Putamen (tissue), 1 donor: Measurements from ENCODE around the gene ZBTB2.
A peak's percentile ranks its signal among the peaks of the same experiment; 100 is the strongest.
"Not testable (repeated sequence)": the region's sequence is repeated elsewhere in the genome, so short reads cannot be mapped to it uniquely, and the experiment has no call there.

ENCODE experiments used
- DNase-seq: peaks from one replicate; pipeline ENCODE4 v3.0.0-alpha.2; 2016; ENCODE audit warnings: low spot score

The ZBTB2 gene

DNA sequence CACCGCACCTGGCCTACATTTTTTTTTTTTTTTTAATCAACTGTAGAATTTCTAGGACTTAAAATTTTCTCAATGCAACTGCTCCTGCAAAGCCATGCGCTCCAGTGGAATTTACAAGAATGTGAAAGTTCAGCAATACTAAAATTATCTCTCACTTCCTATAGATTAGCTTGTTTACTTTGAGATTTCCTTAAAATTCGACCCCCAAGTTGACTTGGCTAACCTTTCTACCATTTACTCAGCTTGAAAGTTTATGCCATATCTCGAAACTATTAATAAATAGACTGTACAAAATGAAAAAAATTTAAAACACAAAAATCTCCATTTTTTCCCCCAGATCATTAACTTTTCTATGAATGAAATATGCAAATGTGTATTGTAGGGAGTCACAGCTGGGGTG, 64.3 kb downstream of the ZBTB2 start:
- DNase-seq = no peak

DNA sequence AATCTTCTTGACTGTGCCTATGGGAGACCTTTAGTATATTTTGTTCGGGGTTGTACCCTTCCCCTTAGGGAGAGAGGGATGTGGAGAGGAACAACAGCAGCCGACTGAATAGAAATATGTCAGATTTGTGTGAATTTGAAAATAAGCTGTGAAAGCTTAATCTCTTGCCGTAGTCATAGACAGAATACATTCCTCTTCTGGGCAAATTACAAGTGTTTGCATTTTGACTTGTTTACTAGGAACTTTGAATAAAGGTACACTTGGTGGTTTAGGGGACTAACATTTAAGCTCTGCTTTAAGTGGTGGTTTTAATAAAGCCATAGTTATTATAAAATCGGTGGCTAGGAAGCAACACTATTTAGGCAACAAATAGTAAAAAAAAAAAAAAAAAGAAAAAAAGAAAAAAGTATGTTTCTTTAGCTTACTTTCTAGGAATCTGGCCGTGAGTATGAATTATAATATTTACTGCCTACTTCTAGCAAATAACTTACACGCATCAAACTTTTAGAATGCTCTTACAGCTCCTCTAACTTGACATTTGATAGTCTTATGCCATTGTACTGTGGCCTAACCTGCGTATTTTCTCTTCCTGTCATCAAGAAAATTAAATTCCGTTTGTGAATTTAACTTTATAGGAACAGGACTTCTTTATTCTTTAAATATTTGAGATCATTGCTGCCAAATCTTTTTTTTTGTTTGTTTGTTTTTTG, 65.1 kb downstream of the ZBTB2 start:
- no peak for DNase-seq

DNA sequence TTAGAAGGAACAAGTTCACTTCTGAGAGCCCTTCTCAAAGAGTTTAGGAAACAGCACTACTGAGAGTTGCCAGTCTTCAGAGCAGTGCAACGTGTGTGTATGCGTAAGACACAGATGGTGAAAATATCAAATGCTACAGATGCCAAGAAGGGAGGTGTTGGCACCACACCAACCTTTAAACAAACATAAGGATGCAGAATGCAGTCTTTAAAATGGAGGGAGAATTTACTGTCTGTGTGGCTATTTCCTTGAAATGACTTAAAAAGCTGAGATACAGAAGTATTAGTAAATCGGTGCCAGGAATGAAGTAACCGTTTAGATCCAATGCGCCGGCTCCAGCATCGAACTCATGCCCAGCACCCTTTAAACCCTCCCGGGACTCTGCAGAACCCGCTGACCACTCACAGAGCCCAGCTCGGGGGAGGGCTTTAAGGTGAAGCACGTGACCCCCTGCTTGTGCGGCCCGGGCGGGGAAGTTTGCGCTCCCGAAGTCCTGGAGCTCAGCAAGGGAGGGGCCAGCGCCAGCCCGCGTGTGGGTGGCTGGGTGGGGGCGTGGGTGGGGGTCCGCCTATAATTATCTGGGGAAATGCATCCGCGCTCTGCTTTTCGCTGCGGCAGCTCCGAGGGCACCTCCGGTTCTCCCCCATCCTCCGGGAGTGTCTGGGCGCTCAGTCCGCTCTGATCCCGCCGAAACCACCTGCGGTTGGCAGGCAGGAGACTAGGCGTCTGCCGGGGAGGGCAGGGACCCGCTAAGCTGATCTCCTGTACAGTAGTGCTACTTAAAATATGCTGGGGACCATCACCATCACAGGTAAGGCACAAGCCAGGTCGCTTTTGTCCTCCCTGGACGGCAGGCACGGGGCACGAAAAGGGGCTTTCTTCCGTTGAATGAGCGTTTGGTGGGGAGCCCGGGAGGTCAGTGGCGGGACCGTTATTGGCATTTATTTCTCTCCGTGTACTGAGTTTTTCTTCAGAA, 66.0 kb downstream of the ZBTB2 start:
- no peak for DNase-seq

DNA sequence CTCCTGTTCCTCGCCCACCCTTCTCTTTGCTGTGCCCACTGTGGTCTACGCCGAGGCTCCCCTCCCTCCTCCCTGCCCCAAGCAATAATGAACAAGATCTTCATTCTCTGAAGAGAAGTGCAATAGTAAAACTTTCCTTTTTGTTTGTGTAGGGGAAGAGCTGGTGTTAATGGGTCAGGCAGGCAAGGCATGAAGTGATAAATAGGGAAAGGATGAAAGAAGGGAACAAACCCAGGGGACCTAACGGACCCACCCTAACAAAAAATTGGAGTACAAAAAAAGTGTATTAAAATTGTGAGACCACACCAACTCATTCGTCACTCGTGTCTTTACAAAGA, 66.9 kb downstream of the ZBTB2 start:
- DNase-seq = no peak

DNA sequence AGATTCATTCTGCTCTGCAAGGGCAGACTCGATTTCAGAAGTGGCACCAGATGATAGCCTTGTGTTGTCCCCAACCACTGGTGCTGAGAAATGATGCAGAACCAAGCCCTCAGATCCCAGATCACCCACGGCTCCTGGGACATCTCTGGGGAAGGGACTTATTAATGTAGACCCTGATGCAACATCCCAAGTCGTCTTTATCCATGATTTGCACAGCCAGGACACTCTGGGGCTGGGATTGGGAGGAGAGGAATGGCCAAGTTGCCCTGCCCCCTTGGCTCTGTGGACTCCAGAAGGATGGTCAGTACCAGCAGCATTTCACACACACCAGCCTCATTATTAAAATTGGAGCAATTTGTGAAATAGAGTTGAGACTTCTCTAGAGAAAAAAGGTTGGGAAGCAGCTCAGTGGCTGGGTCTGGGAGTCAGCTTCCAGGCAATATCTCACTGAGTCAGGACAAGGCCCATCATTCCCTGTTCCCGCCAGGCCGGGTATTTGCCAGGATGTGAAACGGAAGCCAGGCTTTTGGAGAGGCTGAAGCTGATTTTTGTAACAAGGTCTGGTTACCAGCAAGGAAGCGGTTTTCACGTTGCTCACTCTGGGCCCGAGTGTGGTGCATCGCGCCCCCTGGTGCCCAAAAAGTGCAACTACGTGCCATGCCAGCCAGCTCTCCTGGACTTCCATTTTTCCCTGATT, 67.4 kb downstream of the ZBTB2 start:
- DNase-seq = peak; percentile 61

DNA sequence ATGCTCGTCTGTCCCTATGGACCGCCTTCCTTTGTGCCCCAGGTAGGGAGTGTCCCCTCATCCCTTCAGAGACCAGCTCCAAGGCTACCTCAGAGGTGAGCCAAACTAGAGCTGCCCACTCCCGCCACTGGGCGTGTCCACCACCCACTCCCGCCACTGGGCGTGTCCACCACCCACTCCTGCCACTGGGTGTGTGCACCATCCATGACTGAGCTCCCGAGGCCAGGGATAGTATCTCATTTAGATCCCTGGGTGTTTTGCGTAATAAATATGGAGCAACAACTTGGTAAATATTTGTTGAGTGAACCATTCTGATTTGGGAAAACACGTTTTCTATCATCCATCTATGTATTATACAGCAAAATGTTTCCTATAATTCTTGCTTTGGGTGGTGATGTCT, 68.8 kb downstream of the ZBTB2 start:
- no peak for DNase-seq

DNA sequence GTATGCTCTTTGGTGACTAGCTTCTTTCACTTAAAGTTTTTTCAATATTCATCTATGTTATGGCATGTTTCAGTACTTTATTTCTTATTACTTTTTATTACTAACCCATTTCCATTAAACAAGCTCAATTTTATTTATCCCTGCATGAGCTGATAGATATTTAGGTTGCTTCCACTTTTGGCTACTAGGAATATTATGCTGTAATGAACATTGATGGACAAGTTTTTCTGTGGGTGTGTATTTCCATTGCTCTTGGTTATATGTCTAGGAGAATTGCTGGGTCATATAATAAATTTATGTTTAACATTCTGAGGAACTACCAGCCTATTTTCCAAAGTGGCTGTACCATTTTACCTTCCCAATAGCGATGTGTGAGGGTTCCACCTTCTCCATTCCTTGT, 69.9 kb downstream of the ZBTB2 start:
- no peak for DNase-seq

DNA sequence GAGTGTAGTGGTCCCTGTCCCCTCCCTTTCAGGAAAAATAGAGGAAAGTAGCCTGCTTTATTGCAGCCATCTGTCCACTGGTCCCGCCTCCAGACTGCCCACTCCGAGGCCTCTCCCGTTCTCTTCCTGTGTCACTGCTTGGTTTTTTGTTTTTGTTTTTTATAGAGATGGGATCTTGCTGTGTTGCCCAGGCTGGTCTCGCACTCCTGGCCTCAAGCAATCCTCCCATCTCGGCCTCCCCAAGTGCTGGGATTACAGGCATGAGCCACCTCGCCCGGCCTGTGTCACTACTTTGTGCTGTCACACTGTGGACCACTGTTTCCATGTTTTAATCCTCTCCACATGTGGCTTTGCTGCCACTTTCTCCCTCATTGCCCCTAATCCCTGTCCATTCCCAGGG, 71.2 kb downstream of the ZBTB2 start:
- DNase-seq = no peak

DNA sequence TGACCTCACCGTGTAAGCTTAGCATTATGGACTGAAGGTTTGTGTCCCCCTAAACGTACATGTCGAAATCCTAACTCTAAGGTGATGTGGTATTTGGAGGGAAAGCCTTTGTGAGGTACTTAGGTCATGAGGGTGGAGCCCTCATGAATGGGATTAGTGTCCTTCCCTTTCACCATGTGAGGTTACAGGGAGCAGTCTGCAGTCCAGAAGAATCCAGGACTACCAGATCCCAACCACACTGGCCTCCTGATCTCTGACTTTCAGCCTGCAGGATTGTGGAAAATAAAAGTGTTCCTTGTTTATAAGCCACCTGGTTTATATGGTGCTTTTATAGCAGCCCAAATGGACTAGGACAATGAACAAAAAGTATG, 73.4 kb downstream of the ZBTB2 start:
- DNase-seq = no peak

DNA sequence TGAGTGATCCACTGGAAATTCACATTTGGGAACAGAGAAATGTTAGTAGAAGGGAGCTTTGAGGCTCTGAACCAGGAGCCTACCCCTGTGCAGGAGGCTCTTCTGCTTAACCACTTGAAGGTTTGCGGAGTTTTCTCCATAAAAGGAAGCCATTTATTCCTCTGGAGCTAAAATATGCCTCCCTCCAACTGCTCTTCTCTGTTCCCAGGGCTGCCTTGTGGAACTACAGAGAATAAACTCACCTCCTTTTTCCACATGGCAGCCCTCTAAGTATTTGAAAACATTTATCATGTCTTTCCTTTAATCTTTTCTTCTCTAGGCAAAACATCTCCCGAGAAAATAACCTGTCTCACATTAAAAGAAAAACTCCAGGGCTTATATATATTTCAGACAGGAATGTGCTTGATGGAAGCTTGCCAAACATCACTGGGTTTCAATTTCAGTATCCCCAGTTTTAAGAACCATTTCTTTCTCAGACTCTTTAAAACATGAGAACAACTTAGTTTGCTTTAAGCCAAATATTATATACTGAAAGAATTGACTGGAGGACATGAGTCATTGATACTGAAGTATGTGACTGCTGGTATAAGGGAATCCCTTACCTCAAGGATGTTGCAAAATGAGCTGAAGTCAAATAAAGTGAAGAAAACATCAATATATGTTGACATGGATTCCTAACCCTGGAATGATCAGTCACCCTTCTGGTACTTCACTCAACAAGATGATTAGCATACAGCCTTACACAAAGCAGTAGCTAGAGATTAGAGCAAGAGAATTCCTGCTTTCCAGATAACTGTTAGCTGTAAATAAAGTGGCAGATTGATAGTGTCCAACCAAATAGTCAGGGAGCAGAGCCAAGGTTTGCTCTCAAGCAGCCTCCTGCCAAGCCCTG, 74.0 kb downstream of the ZBTB2 start:
- DNase-seq = no peak

DNA sequence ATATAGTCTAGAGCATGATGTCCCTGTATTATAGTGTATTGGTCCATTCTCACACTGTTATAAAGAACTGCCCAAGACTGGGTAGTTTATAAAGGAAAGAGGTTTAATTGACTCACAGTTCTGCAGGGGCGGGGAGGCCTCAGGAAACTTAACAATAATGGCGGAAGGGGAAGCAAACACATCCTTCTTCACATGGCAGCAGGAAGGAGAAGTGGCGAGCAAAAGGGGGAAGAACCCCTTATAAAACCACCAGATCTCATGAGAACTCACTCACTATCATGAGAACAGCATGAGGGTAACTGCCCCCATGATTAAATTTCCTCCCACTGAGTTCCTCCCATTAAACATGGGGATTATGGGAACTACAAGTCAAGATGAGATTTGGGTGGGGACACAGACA, 75.7 kb downstream of the ZBTB2 start:
- not testable (repeated sequence) for DNase-seq
